IMR-90 (cell line): ENCODE measurements around the gene DNAJA1. TPM values are rescaled to one million over a fixed set of nuclear protein-coding genes. Genes with fewer than 3 reads are reported as not detected.

Experiments
- ATAC-seq: fragments of 200-7000 bp; cut with Tn5 transposase; 2 replicates; pipeline ENCODE4 v1.9.1; 2020; ENCODE audit warnings: low read depth, mild to moderate bottlenecking, moderate library complexity
- BruUV-seq: library from RNA; stranded (reverse); fragments of 400-500 nt; replicated peaks from 2 replicates; lab custom pipeline; 2021; lab: Mats Ljungman, UMichigan
- CTCF ChIA-PET: fragments of 300-600 bp; formaldehyde crosslinking; extraction: SDS; loops from one replicate; lab custom pipeline; 2021; ENCODE audit warnings: antibody characterized with exemption; lab: Yijun Ruan, JAX
- POLR2A ChIA-PET: fragments of 300-600 bp; sonication (Branson Sonifier 250); formaldehyde crosslinking; loops from one replicate; lab custom pipeline; 2022; ENCODE audit warnings: antibody characterized with exemption; ENCODE audit not compliant: unreplicated experiment; lab: Charles Lee
- DNase-seq: peaks from one replicate; pipeline ENCODE4 v3.0.0; 2013
- H2AFZ ChIP-seq: replicated peaks from 2 replicates; pipeline ENCODE3; 2013; ENCODE audit warnings: low read length, mild to moderate bottlenecking; ENCODE audit not compliant: poor library complexity
- H2AK5ac ChIP-seq: 2 replicates; pipeline ENCODE4 v1.6.1; 2013; ENCODE audit warnings: low read depth, low read length, inconsistent platforms
- H2AK9ac ChIP-seq: replicated peaks from 2 replicates; pipeline ENCODE3; 2013; ENCODE audit warnings: mild to moderate bottlenecking, low read depth, low read length, moderate library complexity; ENCODE audit not compliant: poor library complexity
- H2BK120ac ChIP-seq: 2 replicates; pipeline ENCODE4 v1.6.1; 2013; ENCODE audit warnings: low read depth, low read length, inconsistent platforms
- H2BK15ac ChIP-seq: 3 replicates; pipeline ENCODE4 v1.6.1; 2013; ENCODE audit warnings: low read depth, low read length, inconsistent platforms
- H2BK20ac ChIP-seq: 2 replicates; pipeline ENCODE4 v1.6.1; 2013; ENCODE audit warnings: low read depth, mild to moderate bottlenecking, inconsistent platforms, low read length, moderate library complexity
- H2BK5ac ChIP-seq: 2 replicates; pipeline ENCODE4 v1.6.1; 2013; ENCODE audit warnings: mild to moderate bottlenecking, low read depth, low read length, inconsistent platforms; ENCODE audit not compliant: poor library complexity, severe bottlenecking
- H3K14ac ChIP-seq: replicated peaks from 2 replicates; pipeline ENCODE4 v1.6.1; 2013; ENCODE audit warnings: low read depth, low read length, inconsistent platforms
- H3K18ac ChIP-seq: 2 replicates; pipeline ENCODE4 v1.6.1; 2013; ENCODE audit warnings: low read depth, low read length, control low read depth
- H3K23ac ChIP-seq: 2 replicates; pipeline ENCODE4 v1.6.1; 2013; ENCODE audit warnings: low read depth, low read length, inconsistent platforms
- H3K27ac ChIP-seq: 2 replicates; pipeline ENCODE4 v1.5.1; 2013; ENCODE audit warnings: mild to moderate bottlenecking, control low read depth, low read length; ENCODE audit not compliant: insufficient read depth
- H3K27me3 ChIP-seq: 2 replicates; pipeline ENCODE4 v1.6.1; 2013; ENCODE audit warnings: low read length; ENCODE audit not compliant: control insufficient read depth, insufficient read depth
- H3K36me3 ChIP-seq: 2 replicates; pipeline ENCODE4 v1.6.1; 2013; ENCODE audit warnings: low read length, mixed read lengths; ENCODE audit not compliant: control insufficient read depth, insufficient read depth
- H3K4ac ChIP-seq: 2 replicates; pipeline ENCODE4 v1.6.1; 2013; ENCODE audit warnings: low read depth, low read length, inconsistent platforms
- H3K4me1 ChIP-seq: 2 replicates; pipeline ENCODE4 v1.6.1; 2013; ENCODE audit warnings: low read length, mixed read lengths; ENCODE audit not compliant: control insufficient read depth, insufficient read depth
- H3K4me2 ChIP-seq: 2 replicates; pipeline ENCODE4 v1.6.1; 2013; ENCODE audit warnings: low read depth, mild to moderate bottlenecking, control low read depth, low read length, moderate library complexity
- H3K4me3 ChIP-seq: 2 replicates; pipeline ENCODE4 v1.5.1; 2013; ENCODE audit warnings: low read depth, mild to moderate bottlenecking, control low read depth, low read length, moderate library complexity; ENCODE audit not compliant: insufficient read depth
- H3K56ac ChIP-seq: 2 replicates; pipeline ENCODE4 v1.6.1; 2013; ENCODE audit warnings: low read length, inconsistent platforms; ENCODE audit not compliant: insufficient read depth; ENCODE audit errors: extremely low read depth
- H3K79me1 ChIP-seq, 2 experiments: 2 replicates each; pipeline ENCODE4 v1.6.1; 2013; ENCODE audit warnings: low read length in 2 of 2, inconsistent platforms in 1 of 2, low read depth in 1 of 2
- H3K9ac ChIP-seq: 2 replicates; pipeline ENCODE4 v1.6.1; 2013; ENCODE audit warnings: low read depth, low read length, control low read depth
- H3K9me1 ChIP-seq: 2 replicates; pipeline ENCODE4 v1.6.1; 2013; ENCODE audit warnings: low read length, inconsistent platforms; ENCODE audit not compliant: insufficient read depth
- H3K9me3 ChIP-seq: 2 replicates; pipeline ENCODE4 v1.6.1; 2013; ENCODE audit warnings: low read length; ENCODE audit not compliant: control insufficient read depth, insufficient read depth
- H4K20me1 ChIP-seq: 2 replicates; pipeline ENCODE4 v1.6.1; 2013; ENCODE audit warnings: low read length, inconsistent platforms; ENCODE audit not compliant: insufficient read depth
- H4K5ac ChIP-seq: 2 replicates; pipeline ENCODE4 v1.6.1; 2013; ENCODE audit warnings: mild to moderate bottlenecking, low read depth, low read length, control low read depth
- H4K8ac ChIP-seq, 2 experiments: 2 replicates each; pipeline ENCODE4 v1.6.1; 2013; ENCODE audit warnings: low read depth in 2 of 2, low read length in 2 of 2, control low read depth in 1 of 2, inconsistent platforms in 1 of 2
- H4K91ac ChIP-seq: 2 replicates; pipeline ENCODE4 v1.6.1; 2013; ENCODE audit warnings: low read depth, low read length, inconsistent platforms; ENCODE audit not compliant: insufficient read depth
- CEBPB ChIP-seq: IDR thresholded peaks from 2 replicates; pipeline ENCODE4 v1.6.1; 2012; ENCODE audit warnings: low read depth, low read length, improper control_type of control experiment
- CHD1 ChIP-seq: IDR thresholded peaks from 2 replicates; pipeline ENCODE4 v1.6.1; 2012; ENCODE audit warnings: low read depth, low read length, improper control_type of control experiment
- FOS ChIP-seq: fragments of 150-350 bp; IDR thresholded peaks from 2 replicates; pipeline ENCODE4 v1.6.1; 2016; ENCODE audit warnings: low read depth, low read length
- MAFK ChIP-seq: IDR thresholded peaks from 2 replicates; pipeline ENCODE4 v1.6.1; 2012; ENCODE audit warnings: low read depth, low read length, improper control_type of control experiment
- MXI1 ChIP-seq: IDR thresholded peaks from 2 replicates; pipeline ENCODE4 v1.6.1; 2012; ENCODE audit warnings: low read depth, mild to moderate bottlenecking, low read length, moderate library complexity, borderline replicate concordance
- NFE2L2 ChIP-seq: fragments of 150-350 bp; IDR thresholded peaks from 2 replicates; pipeline ENCODE4 v1.6.1; 2016; ENCODE audit warnings: low read depth, mild to moderate bottlenecking, low read length
- POLR2A ChIP-seq: IDR thresholded peaks from 2 replicates; pipeline ENCODE4 v1.6.1; 2012; ENCODE audit warnings: mild to moderate bottlenecking, low read depth, low read length
- RAD21 ChIP-seq: IDR thresholded peaks from 2 replicates; pipeline ENCODE4 v1.6.1; 2012; ENCODE audit warnings: low read length, improper control_type of control experiment
- RCOR1 ChIP-seq: IDR thresholded peaks from 2 replicates; pipeline ENCODE4 v1.6.1; 2012; ENCODE audit warnings: mild to moderate bottlenecking, low read length, improper control_type of control experiment; ENCODE audit not compliant: insufficient replicate concordance
- RFX5 ChIP-seq: IDR thresholded peaks from 2 replicates; pipeline ENCODE4 v1.8.0; 2012; ENCODE audit warnings: low read depth, mild to moderate bottlenecking, low read length, moderate library complexity
- SMC3 ChIP-seq: fragments of 150-350 bp; IDR thresholded peaks from 2 replicates; pipeline ENCODE4 v1.6.1; 2016; ENCODE audit warnings: low read depth, mild to moderate bottlenecking, antibody characterized with exemption, low read length, moderate library complexity
- WGBS, 2 experiments: methylation state at CpG; one replicate each; pipeline versions ENCODE4 v1.1.5 to v1.1.7; 2013; ENCODE audit warnings: missing lambda C conversion rate in 2 of 2; ENCODE audit not compliant: insufficient read length in 1 of 2; ENCODE audit errors: extremely low coverage in 2 of 2; 5-methylcytosine and 5-hydroxymethylcytosine counted together
- dilution Hi-C: fragments of 300-500 bp; cut with HindIII; formaldehyde crosslinking; loops from one replicate; pipeline ENCODE4 v1.14.3; 2018; ENCODE audit warnings: low sequenced_read_pairs; ENCODE audit not compliant: unreplicated experiment
- in situ Hi-C: fragments of 300-500 bp; cut with MboI; formaldehyde crosslinking; loops from 3 replicates; pipeline ENCODE4 v1.14.3; 2019; ENCODE audit warnings: low sequenced_read_pairs, inconsistent platforms, mixed read lengths
- intact Hi-C: fragments of 100-400 bp; cut with micrococcal nuclease; formaldehyde crosslinking; loops from 2 replicates; pipeline ENCODE4 v1.10.0; 2022
- polyA plus RNA-seq, 3 experiments: library from polyadenylated mRNA; depleted of rRNA; stranded (reverse); fragments of >200 nt; gene quantifications; 2 replicates each; pipeline ENCODE4 v1.2.3, GENCODE V29; 2012; ENCODE audit warnings: low replicate concordance in 1 of 3
- total RNA-seq: library from RNA; depleted of rRNA; stranded (reverse); fragments of >200 nt; gene quantifications from 2 replicates; pipeline ENCODE4 v1.2.3, GENCODE V29; 2012
- TF ChIP-seq, protein P1 (sequence below): fragments of 150-350 bp; IDR thresholded peaks from 2 replicates; pipeline ENCODE4 v1.6.1; 2016; ENCODE audit warnings: low read depth, mild to moderate bottlenecking, low read length, moderate library complexity, borderline replicate concordance
- TF ChIP-seq, protein P2 (sequence below): fragments of 150-350 bp; IDR thresholded peaks from 2 replicates; pipeline ENCODE4 v1.6.1; 2017; ENCODE audit warnings: mild to moderate bottlenecking, antibody characterized with exemption, low read length, low read depth

DNAJA1 gene
- total and polyA plus RNA-seq, 2 of the 4 experiments (the other 2 are of a cell fraction) = 59.5 to 118 TPM

DNA sequence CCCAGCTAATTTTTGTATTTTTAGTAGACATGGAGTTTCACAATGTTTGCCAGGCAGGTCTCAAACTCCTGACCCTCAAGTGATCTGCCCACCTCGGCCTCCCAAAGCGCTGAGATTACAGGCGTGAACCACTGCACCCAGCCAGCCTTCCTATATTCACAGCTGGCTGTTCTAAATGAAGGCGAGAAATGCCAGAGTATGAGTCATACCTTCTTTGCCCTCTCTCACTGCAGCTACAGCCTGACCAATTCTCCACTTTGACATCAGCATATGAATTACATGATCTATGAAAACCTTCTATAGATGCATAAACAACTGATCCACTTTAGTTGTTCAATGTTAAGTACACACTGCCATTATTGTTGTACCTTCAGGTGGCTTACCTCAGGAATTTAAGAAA lies 38.1 kb upstream of the DNAJA1 start:
- WGBS, 2 experiments = 100% methylated on average over 4 of the region's 4 CpGs; no CpG with 5 or more reads in 1 of the 2 experiments
- no peaks in the 10 kb centered on the region for H3K4me1 ChIP-seq
- no peak overlapping the region for H2AFZ ChIP-seq
- intact Hi-C loops = no loop called here
- H2AK9ac ChIP-seq = no peak overlapping the region
- ChIA-PET POLR2A (no interaction called here), CTCF (no interaction called here)
- no peak overlapping the region for H3K27ac ChIP-seq
- no peak overlapping the region for H3K4ac ChIP-seq
- H3K14ac ChIP-seq = no peak overlapping the region
- no TSS peak for BruUV-seq
- H3K9me3 ChIP-seq = no peaks in the 10 kb centered on the region
- H3K23ac ChIP-seq = no peak overlapping the region
- H3K4me3 ChIP-seq = no peak overlapping the region
- no peak overlapping the region for H4K8ac ChIP-seq
- H3K18ac ChIP-seq = no peak overlapping the region
- dilution Hi-C loops = no loop called here
- no peak overlapping the region for H2BK120ac ChIP-seq
- no peak overlapping the region for H2BK15ac ChIP-seq
- H2BK5ac ChIP-seq = no peak overlapping the region
- H3K9me1 ChIP-seq = peaks cover 2% of the 10 kb centered on the region; the same call in 1 of the 2 replicates
- H3K56ac ChIP-seq = no peak overlapping the region
- no peak overlapping the region for H2BK20ac ChIP-seq
- H4K91ac ChIP-seq = no peak overlapping the region
- H3K79me1 ChIP-seq = peaks cover 15 to 25% of the 10 kb centered on the region in 2 experiments
- H3K36me3 ChIP-seq = peaks cover 31% of the 10 kb centered on the region
- ATAC-seq (peak; percentile 35), DNase-seq (peak; percentile 17)
- H3K27me3 ChIP-seq = no peaks in the 10 kb centered on the region
- no peak overlapping the region for H4K5ac ChIP-seq
- H3K4me2 ChIP-seq = no peak overlapping the region
- no peak overlapping the region for H2AK5ac ChIP-seq
- H4K20me1 ChIP-seq = no peaks in the 10 kb centered on the region
- H3K9ac ChIP-seq = no peak overlapping the region
- in situ Hi-C loops = no loop called here
- TF ChIP-seq, protein P1, sequence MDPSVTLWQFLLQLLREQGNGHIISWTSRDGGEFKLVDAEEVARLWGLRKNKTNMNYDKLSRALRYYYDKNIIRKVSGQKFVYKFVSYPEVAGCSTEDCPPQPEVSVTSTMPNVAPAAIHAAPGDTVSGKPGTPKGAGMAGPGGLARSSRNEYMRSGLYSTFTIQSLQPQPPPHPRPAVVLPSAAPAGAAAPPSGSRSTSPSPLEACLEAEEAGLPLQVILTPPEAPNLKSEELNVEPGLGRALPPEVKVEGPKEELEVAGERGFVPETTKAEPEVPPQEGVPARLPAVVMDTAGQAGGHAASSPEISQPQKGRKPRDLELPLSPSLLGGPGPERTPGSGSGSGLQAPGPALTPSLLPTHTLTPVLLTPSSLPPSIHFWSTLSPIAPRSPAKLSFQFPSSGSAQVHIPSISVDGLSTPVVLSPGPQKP = no peak
- TF ChIP-seq SMC3 (no peak), MXI1 (no peak), RAD21 (no peak), RFX5 (no peak), FOS (no peak), CEBPB (no peak), CHD1 (no peak), POLR2A (no peak), NFE2L2 (no peak), MAFK (no peak), RCOR1 (no peak)
- TF ChIP-seq, protein P2, sequence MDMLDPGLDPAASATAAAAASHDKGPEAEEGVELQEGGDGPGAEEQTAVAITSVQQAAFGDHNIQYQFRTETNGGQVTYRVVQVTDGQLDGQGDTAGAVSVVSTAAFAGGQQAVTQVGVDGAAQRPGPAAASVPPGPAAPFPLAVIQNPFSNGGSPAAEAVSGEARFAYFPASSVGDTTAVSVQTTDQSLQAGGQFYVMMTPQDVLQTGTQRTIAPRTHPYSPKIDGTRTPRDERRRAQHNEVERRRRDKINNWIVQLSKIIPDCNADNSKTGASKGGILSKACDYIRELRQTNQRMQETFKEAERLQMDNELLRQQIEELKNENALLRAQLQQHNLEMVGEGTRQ = no peak
